Neural progenitor cell (in vitro differentiated cells): ENCODE data around the gene HDAC4. TPM values are rescaled to one million over a fixed set of nuclear protein-coding genes. Genes with fewer than 3 reads are reported as not detected.

Experiments used
- DNase-seq: peaks from one replicate; pipeline ENCODE4 v3.0.0-alpha.2; 2016; ENCODE audit warnings: low spot score
- H2AFZ ChIP-seq: fragments of 200-600 bp; sonication (generic); replicated peaks from 2 replicates; pipeline ENCODE4 v1.6.1; 2016; ENCODE audit warnings: antibody characterized with exemption
- H3F3A ChIP-seq: fragments of 200-600 bp; sonication (generic); 2 replicates; pipeline ENCODE4 v1.6.1; 2016; ENCODE audit warnings: antibody characterized with exemption, low read depth
- H3K27ac ChIP-seq: fragments of 200-600 bp; sonication (generic); 2 replicates; pipeline ENCODE4 v1.5.1; 2016; ENCODE audit warnings: mild to moderate bottlenecking
- H3K27me3 ChIP-seq: fragments of 200-600 bp; sonication (generic); 2 replicates; pipeline ENCODE4 v1.6.1; 2016; ENCODE audit warnings: mild to moderate bottlenecking, moderate library complexity
- H3K36me3 ChIP-seq: fragments of 200-600 bp; sonication (generic); 2 replicates; pipeline ENCODE4 v1.5.1; 2016
- H3K4me1 ChIP-seq: fragments of 200-600 bp; sonication (generic); 2 replicates; pipeline ENCODE4 v1.6.1; 2016; ENCODE audit warnings: mixed run types
- H3K4me2 ChIP-seq: fragments of 200-600 bp; sonication (generic); 2 replicates; pipeline ENCODE4 v1.6.1; 2016
- H3K4me3 ChIP-seq: fragments of 200-600 bp; sonication (generic); 2 replicates; pipeline ENCODE4 v1.5.1; 2016
- H3K79me2 ChIP-seq: fragments of 200-600 bp; sonication (generic); 2 replicates; pipeline ENCODE4 v1.6.1; 2016; ENCODE audit warnings: low read depth
- H3K9ac ChIP-seq: fragments of 200-600 bp; sonication (generic); 2 replicates; pipeline ENCODE4 v1.6.1; 2016
- H3K9me3 ChIP-seq: fragments of 200-600 bp; sonication (generic); 2 replicates; pipeline ENCODE4 v1.5.1; 2016; ENCODE audit warnings: low read depth
- H4K20me1 ChIP-seq: fragments of 200-600 bp; sonication (generic); 2 replicates; pipeline ENCODE4 v1.6.1; 2016; ENCODE audit warnings: low read depth
- H3K27ac Mint-ChIP-seq: 3 replicates; pipeline ENCODE4 v1.8.0; 2021; ENCODE audit warnings: mixed read lengths
- H3K27me3 Mint-ChIP-seq: 2 replicates; pipeline ENCODE4 v1.8.0; 2022; ENCODE audit warnings: low read depth, mild to moderate bottlenecking, inconsistent platforms, moderate library complexity, mixed read lengths; ENCODE audit not compliant: insufficient read depth
- H3K36me3 Mint-ChIP-seq: 3 replicates; pipeline ENCODE4 v1.8.0; 2021; ENCODE audit warnings: mixed read lengths
- H3K4me1 Mint-ChIP-seq: 3 replicates; pipeline ENCODE4 v1.8.0; 2021; ENCODE audit warnings: mixed read lengths
- H3K4me3 Mint-ChIP-seq: 3 replicates; pipeline ENCODE4 v1.8.0; 2021; ENCODE audit warnings: mild to moderate bottlenecking, moderate library complexity, mixed read lengths
- H3K9me3 Mint-ChIP-seq: 3 replicates; pipeline ENCODE4 v1.8.0; 2020; ENCODE audit warnings: mixed read lengths
- EZH2 ChIP-seq: fragments of 200-600 bp; sonication (generic); IDR thresholded peaks from 2 replicates; pipeline ENCODE4 v1.6.1; 2017; ENCODE audit warnings: antibody characterized with exemption, mild to moderate bottlenecking, moderate library complexity
- EZH2phosphoT487 ChIP-seq: fragments of 200-600 bp; sonication (generic); IDR thresholded peaks from 2 replicates; pipeline ENCODE4 v1.6.1; 2017; ENCODE audit warnings: antibody characterized with exemption
- total RNA-seq: library from RNA; depleted of rRNA; stranded (reverse); fragments of >200 nt; gene quantifications from 2 replicates; pipeline ENCODE4 v1.2.3, GENCODE V29; 2015; ENCODE audit warnings: low replicate concordance
- TF ChIP-seq, protein P1 (sequence below): fragments of 200-600 bp; sonication (generic); IDR thresholded peaks from 2 replicates; pipeline ENCODE4 v1.5.1; 2017; ENCODE audit warnings: antibody characterized with exemption, mild to moderate bottlenecking

Gene HDAC4
- total RNA-seq, 1 donor from 2014 or later, result 36.0 TPM

- H3K9me3 Mint-ChIP-seq, result peaks cover 17% of the 10 kb centered on the region
- peaks cover 91% of the 10 kb centered on the region for H3K79me2 ChIP-seq
- H4K20me1 ChIP-seq, result peaks cover 65% of the 10 kb centered on the region
- H3K4me1 ChIP-seq, result peaks cover 6% of the 10 kb centered on the region
- no peaks in the 10 kb centered on the region for H3K27me3 ChIP-seq
- DNase-seq, result no peak
- H3K27ac ChIP-seq, result no peak overlapping the region
- H3K4me1 Mint-ChIP-seq, result peaks cover 41% of the 10 kb centered on the region
- no peak overlapping the region for H3K4me3 Mint-ChIP-seq
- H3K36me3 Mint-ChIP-seq, result peaks cover 21% of the 10 kb centered on the region
- no peak overlapping the region for H3K9ac ChIP-seq
- H2AFZ ChIP-seq, result no peak overlapping the region
- TF ChIP-seq, protein P1, sequence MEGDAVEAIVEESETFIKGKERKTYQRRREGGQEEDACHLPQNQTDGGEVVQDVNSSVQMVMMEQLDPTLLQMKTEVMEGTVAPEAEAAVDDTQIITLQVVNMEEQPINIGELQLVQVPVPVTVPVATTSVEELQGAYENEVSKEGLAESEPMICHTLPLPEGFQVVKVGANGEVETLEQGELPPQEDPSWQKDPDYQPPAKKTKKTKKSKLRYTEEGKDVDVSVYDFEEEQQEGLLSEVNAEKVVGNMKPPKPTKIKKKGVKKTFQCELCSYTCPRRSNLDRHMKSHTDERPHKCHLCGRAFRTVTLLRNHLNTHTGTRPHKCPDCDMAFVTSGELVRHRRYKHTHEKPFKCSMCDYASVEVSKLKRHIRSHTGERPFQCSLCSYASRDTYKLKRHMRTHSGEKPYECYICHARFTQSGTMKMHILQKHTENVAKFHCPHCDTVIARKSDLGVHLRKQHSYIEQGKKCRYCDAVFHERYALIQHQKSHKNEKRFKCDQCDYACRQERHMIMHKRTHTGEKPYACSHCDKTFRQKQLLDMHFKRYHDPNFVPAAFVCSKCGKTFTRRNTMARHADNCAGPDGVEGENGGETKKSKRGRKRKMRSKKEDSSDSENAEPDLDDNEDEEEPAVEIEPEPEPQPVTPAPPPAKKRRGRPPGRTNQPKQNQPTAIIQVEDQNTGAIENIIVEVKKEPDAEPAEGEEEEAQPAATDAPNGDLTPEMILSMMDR, result no peak
- TF ChIP-seq EZH2, result no peak
- TF ChIP-seq EZH2phosphoT487, result no peak
- peaks cover 2% of the 10 kb centered on the region for H3K27me3 Mint-ChIP-seq
- no peaks in the 10 kb centered on the region for H3K36me3 ChIP-seq
- no peak overlapping the region for H3K4me3 ChIP-seq
- no peak overlapping the region for H3K27ac Mint-ChIP-seq
- H3F3A ChIP-seq, result no peaks in the 10 kb centered on the region
- no peak overlapping the region for H3K4me2 ChIP-seq
- no peaks in the 10 kb centered on the region for H3K9me3 ChIP-seq
Observed at GRCh38 chr2:239311132-239312040, 89.4 kb downstream of the HDAC4 start.

- no peak overlapping the region for H3K4me2 ChIP-seq
- peaks cover 89% of the 10 kb centered on the region for H3K79me2 ChIP-seq
- H3F3A ChIP-seq, result no peaks in the 10 kb centered on the region
- H3K27me3 ChIP-seq, result no peaks in the 10 kb centered on the region
- H3K4me3 ChIP-seq, result no peak overlapping the region
- no peak overlapping the region for H3K27ac ChIP-seq
- no peaks in the 10 kb centered on the region for H3K9me3 ChIP-seq
- Mint-ChIP-seq H3K27me3 (peaks cover 2% of the 10 kb centered on the region), H3K27ac (no peak overlapping the region), H3K4me1 (peaks cover 49% of the 10 kb centered on the region), H3K9me3 (peaks cover 12% of the 10 kb centered on the region), H3K4me3 (no peak overlapping the region), H3K36me3 (peaks cover 16% of the 10 kb centered on the region)
- DNase-seq, result no peak
- no peaks in the 10 kb centered on the region for H3K36me3 ChIP-seq
- H2AFZ ChIP-seq, result no peak overlapping the region
- peaks cover 7% of the 10 kb centered on the region for H3K4me1 ChIP-seq
- no peak for TF ChIP-seq EZH2phosphoT487
- no peak for TF ChIP-seq EZH2
- TF ChIP-seq, protein P1, result no peak
- H3K9ac ChIP-seq, result no peak overlapping the region
- peaks cover 73% of the 10 kb centered on the region for H4K20me1 ChIP-seq
Observed at GRCh38 chr2:239310401-239311061, 90.3 kb downstream of the HDAC4 start.

GRCh38 chr2:239309398-239310245 lies 91.2 kb downstream of the HDAC4 start:
- Histone ChIP-seq H3K4me2 (no peak overlapping the region), H3K36me3 (no peaks in the 10 kb centered on the region), H3K9me3 (no peaks in the 10 kb centered on the region), H3K79me2 (peaks cover 88% of the 10 kb centered on the region), H3K27me3 (no peaks in the 10 kb centered on the region), H3K9ac (no peak overlapping the region), H3F3A (no peaks in the 10 kb centered on the region), H3K27ac (no peak overlapping the region), H2AFZ (no peak overlapping the region), H3K4me1 (peaks cover 16% of the 10 kb centered on the region), H4K20me1 (peaks cover 83% of the 10 kb centered on the region), H3K4me3 (no peak overlapping the region)
- TF ChIP-seq EZH2phosphoT487 (no peak), EZH2 (no peak)
- TF ChIP-seq, protein P1, result no peak
- Mint-ChIP-seq H3K36me3 (peaks cover 9% of the 10 kb centered on the region), H3K4me3 (no peak overlapping the region), H3K27ac (peak overlapping the region; percentile 14), H3K4me1 (peaks cover 56% of the 10 kb centered on the region), H3K9me3 (peaks cover 6% of the 10 kb centered on the region), H3K27me3 (peaks cover 2% of the 10 kb centered on the region)
- no peak for DNase-seq
